ENCODE data around the gene UBR1. TPM values are rescaled to one million over a fixed set of nuclear protein-coding genes. Genes with fewer than 3 reads are reported as not detected.
A peak's percentile ranks its signal among the peaks of the same experiment; 100 is the strongest.

UBR1 gene
- 10 to 100 TPM; 36.1 to 62.4 TPM for total RNA-seq
- polyA plus RNA-seq (ENCODE audit: insufficient read length in 2 of 2) = 10 to 100 TPM; 22.2 to 22.7 TPM
- long read RNA-seq, donor 1, partial matches to known transcripts = 0 of 1 reads
- long read RNA-seq, donor 1, other reads (novel, unspliced or antisense) = 0 of 1 reads
- long read RNA-seq, donor 2 = 0 reads
- long read RNA-seq, donor 3, partial matches to known transcripts = 0 of 1 reads
- long read RNA-seq, donor 3, other reads (novel, unspliced or antisense) = 0 of 1 reads
- long read RNA-seq, donor 4 = 0 reads

DNA sequence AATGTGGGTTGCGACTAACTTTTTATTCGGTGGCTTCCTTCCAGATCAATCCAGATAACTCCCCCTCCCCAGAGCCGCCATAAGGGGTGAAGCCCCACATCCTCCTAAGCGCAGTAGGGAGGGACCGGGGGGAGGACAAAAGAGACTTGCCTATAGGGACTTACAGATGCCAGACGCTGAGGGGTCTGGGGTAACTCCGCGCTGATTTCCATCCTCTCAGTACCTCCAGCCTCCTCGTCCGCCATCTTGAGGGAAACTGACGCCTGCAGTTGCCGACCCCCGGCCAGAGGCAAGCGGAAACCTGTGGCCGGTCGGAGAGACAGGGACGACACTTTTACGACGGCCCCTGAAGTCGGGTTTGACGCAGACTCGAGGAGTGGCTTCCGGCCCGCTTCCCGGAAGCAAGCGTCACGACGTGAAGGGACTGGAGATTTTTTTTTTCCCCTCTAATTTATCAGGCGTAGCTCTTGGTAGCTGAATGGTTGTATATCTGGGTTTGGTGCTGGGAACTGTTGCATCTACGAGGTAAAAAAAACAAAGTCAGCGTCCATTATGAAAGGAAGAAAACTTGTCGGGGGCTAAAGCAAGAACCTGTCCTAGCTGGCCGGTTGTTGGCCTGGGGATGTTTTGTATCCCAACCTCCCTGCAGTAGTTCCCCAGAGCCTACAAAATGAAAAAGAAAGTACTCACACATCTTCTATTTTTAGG is at the start of gene UBR1:
Gene UBR1, minus strand, starts transcription at position 261 of the 708 bp plus-strand sequence. Its CDS starts 16 bp downstream, at position 245.
- Histone ChIP-seq H3K36me3 (ENCODE audit: control insufficient read depth, insufficient read depth, low read length) (peaks cover 12% of the 10 kb centered on the region), H3K27ac (ENCODE audit: low read depth, low read length) (peak within 1 kb of the TSS; percentile 83), H3K4me3 (ENCODE audit: low read depth, low read length) (peak within 1 kb of the TSS; percentile 96), H3K9me3 (ENCODE audit: control insufficient read depth, insufficient read depth, low read length) (no peaks in the 10 kb centered on the region), H3K27me3 (ENCODE audit: control insufficient read depth, insufficient read depth, low read length) (no peaks in the 10 kb centered on the region), H3K4me1 (ENCODE audit: control insufficient read depth, insufficient read depth, low read length) (peaks cover 5% of the 10 kb centered on the region)
- peak; percentile 88 to 99 (median 93) for DNase-seq (ENCODE audit: low read depth in 4 of 6, low spot score in 6 of 6)
- WGBS (ENCODE audit: insufficient coverage) = 0% methylated on average over 23 of the region's 33 CpGs

DNA sequence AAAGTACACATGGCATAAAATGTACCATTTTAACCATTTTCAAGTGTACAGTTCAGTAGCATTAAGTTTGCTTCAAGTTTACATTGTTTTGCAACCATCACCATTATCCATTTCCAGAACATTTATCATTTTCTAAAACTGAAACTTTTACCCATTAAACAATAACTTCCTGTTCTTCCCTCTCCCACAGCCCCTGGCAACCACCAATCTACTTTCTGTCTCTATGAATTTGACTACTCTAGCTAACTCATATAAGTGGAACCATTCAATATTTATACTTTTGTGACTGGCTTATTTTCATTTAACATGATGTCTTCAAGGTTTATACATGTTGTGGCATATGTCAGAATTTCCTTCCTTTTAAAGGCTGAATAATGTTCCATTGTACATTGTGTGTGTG is 47.4 kb upstream of the UBR1 start:
- H3K27me3 ChIP-seq (ENCODE audit: control insufficient read depth, insufficient read depth, low read length) = no peaks in the 10 kb centered on the region
- no peak overlapping the region for H3K4me3 ChIP-seq (ENCODE audit: low read depth, low read length)
- H3K27ac ChIP-seq (ENCODE audit: low read depth, low read length) = no peak overlapping the region
- no peaks in the 10 kb centered on the region for H3K4me1 ChIP-seq (ENCODE audit: control insufficient read depth, insufficient read depth, low read length)
- H3K9me3 ChIP-seq (ENCODE audit: control insufficient read depth, insufficient read depth, low read length) = no peaks in the 10 kb centered on the region
- no peak for DNase-seq (ENCODE audit: low read depth in 4 of 6, low spot score in 6 of 6)
- H3K36me3 ChIP-seq (ENCODE audit: control insufficient read depth, insufficient read depth, low read length) = peaks cover 14% of the 10 kb centered on the region

DNA sequence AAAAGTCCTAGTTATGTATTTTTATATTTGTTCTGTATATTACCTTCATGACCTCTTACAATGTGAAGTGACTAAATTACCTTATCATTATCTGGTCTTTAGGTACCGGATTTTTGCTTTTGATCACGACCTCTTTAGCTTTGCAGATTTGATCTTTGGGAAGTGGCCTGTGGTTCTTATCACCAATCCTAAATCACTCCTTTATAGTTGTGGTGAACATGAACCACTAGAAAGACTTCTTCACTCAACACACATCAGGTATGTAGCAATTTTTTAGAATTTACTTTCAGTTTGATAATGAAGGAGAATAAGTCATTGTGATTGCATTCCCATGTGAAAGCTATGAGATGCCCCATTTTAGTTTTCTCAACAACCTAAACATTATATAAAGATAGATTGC is 45.9 kb upstream of the UBR1 start:
- no peaks in the 10 kb centered on the region for H3K27me3 ChIP-seq (ENCODE audit: control insufficient read depth, insufficient read depth, low read length)
- no peaks in the 10 kb centered on the region for H3K4me1 ChIP-seq (ENCODE audit: control insufficient read depth, insufficient read depth, low read length)
- peaks cover 14% of the 10 kb centered on the region for H3K36me3 ChIP-seq (ENCODE audit: control insufficient read depth, insufficient read depth, low read length)
- no peak for DNase-seq (ENCODE audit: low read depth in 4 of 6, low spot score in 6 of 6)
- 80% methylated on average over 1 of the region's 2 CpGs for WGBS (ENCODE audit: insufficient coverage)
- H3K9me3 ChIP-seq (ENCODE audit: control insufficient read depth, insufficient read depth, low read length) = no peaks in the 10 kb centered on the region
- H3K4me3 ChIP-seq (ENCODE audit: low read depth, low read length) = no peak overlapping the region
- no peak overlapping the region for H3K27ac ChIP-seq (ENCODE audit: low read depth, low read length)

DNA sequence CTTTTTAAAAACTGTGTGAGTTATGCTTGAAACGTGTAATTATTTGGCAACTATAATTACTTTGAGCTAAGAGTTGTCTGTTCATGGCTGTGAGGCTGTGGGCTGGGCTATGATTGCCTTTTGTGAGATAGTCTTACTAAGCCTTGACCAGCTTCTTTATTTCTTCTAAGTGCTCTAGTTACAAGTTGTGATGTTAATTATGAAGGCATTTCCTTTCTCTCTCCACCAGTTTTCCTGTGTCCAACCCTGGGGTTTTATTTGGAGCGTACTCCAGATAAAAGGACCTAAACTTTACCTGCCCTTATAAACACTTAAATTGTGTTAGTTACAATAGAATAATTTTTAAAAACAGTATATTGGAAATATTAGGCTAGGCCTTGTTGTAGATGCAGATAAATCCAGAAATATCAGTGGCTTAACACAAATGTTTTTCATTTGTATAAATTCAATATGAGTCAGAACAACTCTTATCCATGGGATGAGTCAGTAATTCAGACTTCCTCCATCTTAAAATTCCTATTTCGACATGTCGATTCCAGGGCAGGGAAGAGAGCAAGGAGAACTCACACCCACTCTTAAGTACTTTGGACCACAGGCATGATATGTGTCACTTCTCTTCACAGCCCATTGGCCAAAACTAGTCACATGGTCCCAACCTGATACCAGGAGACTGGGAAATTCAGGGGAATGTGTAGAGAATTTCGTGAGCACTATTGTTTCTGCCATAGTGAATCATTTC is 44.5 kb upstream of the UBR1 start:
- Histone ChIP-seq H3K27me3 (ENCODE audit: control insufficient read depth, insufficient read depth, low read length) (no peaks in the 10 kb centered on the region), H3K36me3 (ENCODE audit: control insufficient read depth, insufficient read depth, low read length) (peaks cover 13% of the 10 kb centered on the region), H3K4me1 (ENCODE audit: control insufficient read depth, insufficient read depth, low read length) (no peaks in the 10 kb centered on the region), H3K27ac (ENCODE audit: low read depth, low read length) (no peak overlapping the region), H3K4me3 (ENCODE audit: low read depth, low read length) (no peak overlapping the region), H3K9me3 (ENCODE audit: control insufficient read depth, insufficient read depth, low read length) (no peaks in the 10 kb centered on the region)
- DNase-seq (ENCODE audit: low read depth in 4 of 6, low spot score in 6 of 6) = no peak
- no CpG with 5 or more reads among the region's 5 CpGs for WGBS (ENCODE audit: insufficient coverage)

DNA sequence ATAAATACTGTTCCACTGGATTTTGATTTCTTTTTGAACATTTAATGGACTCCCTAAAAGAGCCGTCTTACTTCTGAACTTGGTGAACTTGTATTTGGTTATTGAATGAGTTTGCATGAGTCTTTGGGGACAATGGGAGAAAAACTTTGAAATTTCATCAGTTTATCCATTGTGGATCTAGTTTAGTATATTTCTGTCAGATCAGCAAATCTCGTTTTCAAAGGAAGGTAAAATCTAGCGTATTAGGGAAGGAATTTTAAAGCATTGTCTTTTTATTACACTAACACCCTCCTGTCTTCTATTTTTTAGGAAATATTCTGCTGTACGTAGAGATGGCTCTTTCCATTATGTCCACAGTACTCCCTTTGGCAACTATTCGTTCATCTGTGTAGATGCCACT is 40.3 kb upstream of the UBR1 start:
- WGBS (ENCODE audit: insufficient coverage) = 100% methylated on average over 1 of the region's 5 CpGs
- no peak overlapping the region for H3K27ac ChIP-seq (ENCODE audit: low read depth, low read length)
- no peaks in the 10 kb centered on the region for H3K9me3 ChIP-seq (ENCODE audit: control insufficient read depth, insufficient read depth, low read length)
- DNase-seq (ENCODE audit: low read depth in 4 of 6, low spot score in 6 of 6) = no peak
- H3K27me3 ChIP-seq (ENCODE audit: control insufficient read depth, insufficient read depth, low read length) = no peaks in the 10 kb centered on the region
- H3K36me3 ChIP-seq (ENCODE audit: control insufficient read depth, insufficient read depth, low read length) = peaks cover 4% of the 10 kb centered on the region
- no peak overlapping the region for H3K4me3 ChIP-seq (ENCODE audit: low read depth, low read length)
- no peaks in the 10 kb centered on the region for H3K4me1 ChIP-seq (ENCODE audit: control insufficient read depth, insufficient read depth, low read length)

DNA sequence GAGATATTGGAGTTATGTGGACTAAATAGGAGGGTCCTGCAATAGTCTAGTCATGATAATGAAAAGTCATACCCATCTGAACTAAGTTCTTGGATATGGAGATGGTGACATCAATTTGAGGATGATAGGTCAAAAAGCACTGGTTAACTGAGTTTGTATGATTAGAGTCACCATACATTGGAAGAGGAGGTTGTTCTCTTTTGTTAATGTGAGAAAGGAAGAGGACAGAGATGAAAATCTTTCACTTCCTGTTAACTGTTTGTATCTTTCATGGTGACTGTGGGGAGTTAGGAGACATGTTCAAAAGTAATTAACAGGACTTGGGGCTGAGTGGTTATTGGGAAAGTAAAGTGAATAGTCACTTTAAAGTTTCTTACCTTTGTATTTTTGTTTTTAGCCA is 38.7 kb upstream of the UBR1 start:
- H3K9me3 ChIP-seq (ENCODE audit: control insufficient read depth, insufficient read depth, low read length) = no peaks in the 10 kb centered on the region
- no peak overlapping the region for H3K27ac ChIP-seq (ENCODE audit: low read depth, low read length)
- no peak overlapping the region for H3K4me3 ChIP-seq (ENCODE audit: low read depth, low read length)
- no peaks in the 10 kb centered on the region for H3K27me3 ChIP-seq (ENCODE audit: control insufficient read depth, insufficient read depth, low read length)
- no peaks in the 10 kb centered on the region for H3K4me1 ChIP-seq (ENCODE audit: control insufficient read depth, insufficient read depth, low read length)
- H3K36me3 ChIP-seq (ENCODE audit: control insufficient read depth, insufficient read depth, low read length) = peaks cover 12% of the 10 kb centered on the region
- DNase-seq (ENCODE audit: low read depth in 4 of 6, low spot score in 6 of 6) = no peak

DNA sequence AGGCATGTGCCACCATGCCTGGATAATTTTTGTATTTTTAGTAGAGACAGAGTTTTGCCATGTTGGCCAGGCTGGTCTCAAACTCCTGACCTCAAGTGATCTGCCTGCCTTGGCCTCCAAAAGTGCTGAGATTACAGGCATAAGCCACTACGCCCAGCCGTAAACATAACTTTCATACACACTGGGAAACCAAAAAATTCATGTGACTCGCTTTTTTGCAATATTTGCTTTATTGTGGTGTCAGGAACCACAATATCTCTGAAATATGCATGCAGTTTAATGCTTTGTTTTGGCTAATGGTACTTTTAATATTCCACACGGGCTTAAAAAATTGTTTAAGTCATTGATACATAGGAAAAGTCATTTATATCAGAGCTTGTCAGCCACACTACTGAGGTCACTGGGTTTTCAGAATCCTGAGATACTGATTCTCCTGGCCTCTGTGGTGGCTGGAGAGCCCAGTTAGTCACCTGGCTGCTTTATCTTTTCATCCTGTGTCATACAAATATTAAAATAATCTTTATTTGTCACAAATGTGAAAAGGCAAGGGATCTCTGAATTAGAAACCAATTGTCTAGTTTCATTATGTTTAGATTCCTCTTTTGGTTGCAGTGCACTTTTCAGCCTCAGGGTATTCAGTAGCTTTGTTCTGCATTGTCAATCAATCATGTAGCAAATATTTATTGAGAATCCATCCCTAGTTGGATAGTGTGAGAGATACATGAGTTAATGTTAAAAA is 37.5 kb upstream of the UBR1 start:
- no peak overlapping the region for H3K27ac ChIP-seq (ENCODE audit: low read depth, low read length)
- no peak for DNase-seq (ENCODE audit: low read depth in 4 of 6, low spot score in 6 of 6)
- no peaks in the 10 kb centered on the region for H3K4me1 ChIP-seq (ENCODE audit: control insufficient read depth, insufficient read depth, low read length)
- WGBS (ENCODE audit: insufficient coverage) = no CpG with 5 or more reads among the region's 4 CpGs
- no peaks in the 10 kb centered on the region for H3K9me3 ChIP-seq (ENCODE audit: control insufficient read depth, insufficient read depth, low read length)
- no peak overlapping the region for H3K4me3 ChIP-seq (ENCODE audit: low read depth, low read length)
- no peaks in the 10 kb centered on the region for H3K27me3 ChIP-seq (ENCODE audit: control insufficient read depth, insufficient read depth, low read length)
- peaks cover 10% of the 10 kb centered on the region for H3K36me3 ChIP-seq (ENCODE audit: control insufficient read depth, insufficient read depth, low read length)

DNA sequence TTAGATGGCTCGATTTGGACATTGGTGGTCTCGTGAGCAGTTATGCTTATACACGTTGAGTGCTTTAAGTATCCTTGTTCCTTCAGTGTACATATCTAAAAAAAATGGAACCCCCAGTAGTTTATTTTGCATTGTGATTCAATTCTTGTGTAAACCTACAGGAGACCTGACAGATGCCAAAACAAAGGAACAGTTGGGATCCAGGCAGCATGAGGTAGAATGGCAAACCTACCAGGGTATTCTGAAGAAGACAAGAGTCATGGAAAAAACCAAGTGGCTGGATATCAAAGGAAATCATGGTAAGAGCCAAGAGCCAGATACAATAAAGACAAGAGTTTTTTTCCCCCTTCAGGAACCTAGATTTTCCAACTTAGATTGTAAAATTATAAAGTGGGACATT is 29.5 kb upstream of the UBR1 start:
- peaks cover 17% of the 10 kb centered on the region for H3K36me3 ChIP-seq (ENCODE audit: control insufficient read depth, insufficient read depth, low read length)
- no peak overlapping the region for H3K27ac ChIP-seq (ENCODE audit: low read depth, low read length)
- H3K4me1 ChIP-seq (ENCODE audit: control insufficient read depth, insufficient read depth, low read length) = peaks cover 11% of the 10 kb centered on the region
- no peaks in the 10 kb centered on the region for H3K9me3 ChIP-seq (ENCODE audit: control insufficient read depth, insufficient read depth, low read length)
- DNase-seq (ENCODE audit: low read depth in 4 of 6, low spot score in 6 of 6) = no peak
- no peak overlapping the region for H3K4me3 ChIP-seq (ENCODE audit: low read depth, low read length)
- H3K27me3 ChIP-seq (ENCODE audit: control insufficient read depth, insufficient read depth, low read length) = no peaks in the 10 kb centered on the region
- WGBS (ENCODE audit: insufficient coverage) = no CpG with 5 or more reads among the region's 3 CpGs

DNA sequence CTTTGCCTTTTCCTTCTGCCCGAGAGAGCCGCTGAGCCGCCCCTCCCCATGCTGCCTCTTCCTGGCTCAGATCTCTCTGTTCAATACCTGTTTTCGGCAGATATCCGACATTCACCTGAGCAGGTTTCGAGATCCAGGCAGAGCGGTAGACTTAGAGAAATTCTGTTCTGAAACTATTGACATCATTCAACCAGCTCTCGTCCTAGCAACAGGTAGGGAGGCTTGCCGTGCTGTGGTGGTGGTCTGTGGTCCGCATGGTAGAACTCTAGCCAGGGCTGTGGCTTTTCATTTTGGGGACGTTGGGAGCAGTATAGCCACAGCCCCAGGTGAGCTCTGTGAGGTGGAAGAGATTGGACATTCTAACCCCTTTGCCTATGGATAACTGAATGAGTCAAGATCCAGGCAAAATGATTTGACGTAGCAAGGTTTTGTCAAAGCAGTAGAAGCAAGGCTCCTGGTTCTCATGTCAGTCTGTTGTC is 28.4 kb upstream of the UBR1 start:
- Histone ChIP-seq H3K9me3 (ENCODE audit: control insufficient read depth, insufficient read depth, low read length) (no peaks in the 10 kb centered on the region), H3K27ac (ENCODE audit: low read depth, low read length) (peak overlapping the region; percentile 2), H3K4me1 (ENCODE audit: control insufficient read depth, insufficient read depth, low read length) (peaks cover 11% of the 10 kb centered on the region), H3K36me3 (ENCODE audit: control insufficient read depth, insufficient read depth, low read length) (peaks cover 13% of the 10 kb centered on the region), H3K4me3 (ENCODE audit: low read depth, low read length) (peak overlapping the region; percentile 39), H3K27me3 (ENCODE audit: control insufficient read depth, insufficient read depth, low read length) (no peaks in the 10 kb centered on the region)
- DNase-seq (ENCODE audit: low read depth in 4 of 6, low spot score in 6 of 6) = peak in 2 of 6 donors; percentile 12 to 49
- 13% methylated on average over 8 of the region's 12 CpGs for WGBS (ENCODE audit: insufficient coverage)

Data from spinal cord (tissue), 10 donors.